ENCODE data around the gene TULP3.

DNA sequence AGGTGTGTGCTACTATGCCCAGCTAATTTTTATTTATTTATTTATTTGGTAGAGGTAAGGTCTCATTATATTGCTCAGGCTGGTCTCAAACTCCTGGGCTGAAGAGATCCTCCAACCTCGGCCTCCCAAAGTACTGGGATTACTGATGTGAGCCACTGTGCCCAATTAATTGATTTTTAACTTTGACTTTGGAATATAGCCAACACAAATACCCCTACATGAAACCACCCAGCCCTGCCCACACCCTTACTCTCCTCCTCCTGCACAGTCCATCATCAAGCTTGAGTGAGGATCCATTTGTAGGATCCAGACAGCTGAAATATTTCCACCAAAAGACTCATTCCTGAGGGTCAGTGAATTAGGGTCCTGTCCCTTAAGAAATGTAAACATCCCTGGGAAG is 65.2 kb downstream of the TULP3 start:
- TF ChIP-seq GATA3 (IDR thresholded peaks at IDR 0.05; ENCODE audit: low read depth, low read length) = no peak
- no peak for TF ChIP-seq GATA2 (IDR thresholded peaks at IDR 0.05; ENCODE audit: low read depth, low read length)
